Stimulated activated CD8-positive, alpha-beta memory T cell treated with anti-CD3 and anti-CD28 coated beads, Interleukin-7, amount 100 ng/mL, for 4 hours (primary cell): Measurements from ENCODE around the gene KCNG2.

Source experiments
- DNase-seq, 2 donors: peaks; one replicate each; pipeline ENCODE4 v3.0.0-alpha.2; 2020; ENCODE audit warnings: low read depth in 2 of 2

The KCNG2 gene

DNA sequence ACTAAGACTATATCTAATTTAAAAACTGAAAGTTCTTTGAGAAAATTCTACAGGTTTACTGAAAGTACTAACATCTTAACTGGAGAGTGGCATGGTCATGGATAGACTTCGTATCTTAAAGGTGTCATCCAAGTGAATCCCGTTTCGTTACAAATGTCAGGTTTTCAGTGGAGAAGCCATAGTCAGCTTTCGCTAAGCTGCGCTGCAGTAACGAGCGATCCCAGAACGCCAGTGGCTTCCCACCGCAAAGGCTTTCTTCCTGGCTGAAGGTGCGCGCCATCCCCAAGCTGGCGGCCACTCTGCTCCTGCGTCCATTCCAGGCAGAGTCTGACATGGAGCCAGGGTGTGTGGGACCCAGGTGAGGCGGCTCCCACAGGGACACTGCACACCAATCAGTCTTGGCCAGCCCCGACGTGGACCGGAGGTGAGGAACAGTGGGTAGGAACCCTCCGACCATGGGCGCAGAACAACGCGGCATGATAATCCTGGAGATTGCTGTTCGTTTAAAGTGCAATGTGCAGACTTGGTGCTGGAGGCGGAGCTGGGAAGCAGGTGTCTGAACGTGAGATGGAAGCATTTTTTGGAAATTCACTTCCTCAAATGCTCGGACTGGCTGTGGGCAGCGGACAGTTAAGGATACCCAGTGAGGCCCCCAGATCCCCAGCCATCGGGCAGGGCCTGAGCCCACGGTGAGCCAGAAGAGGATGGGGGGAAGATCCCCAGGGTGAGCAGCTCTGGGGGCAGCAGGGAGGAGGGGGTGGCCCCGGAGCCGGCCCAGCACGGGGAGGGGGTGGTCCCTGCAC is 27.8 kb upstream of the KCNG2 start:
- DNase-seq = no peak

DNA sequence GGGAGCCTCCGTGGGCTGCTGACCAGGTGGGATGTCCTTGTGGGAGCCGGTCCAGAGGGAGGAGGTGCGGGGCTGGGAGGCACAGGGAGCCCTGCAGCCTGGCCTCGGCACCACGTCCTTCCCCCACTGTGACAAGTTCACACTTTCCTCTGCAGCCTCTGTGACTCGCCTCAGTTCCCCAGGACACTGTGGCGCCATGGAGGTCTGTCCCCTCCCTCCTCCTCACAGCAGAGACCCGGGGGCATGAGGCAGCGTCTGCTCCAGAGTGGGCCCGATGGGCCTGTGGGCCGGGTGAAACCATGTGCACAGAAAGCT is 27.3 kb upstream of the KCNG2 start:
- no peak for DNase-seq

DNA sequence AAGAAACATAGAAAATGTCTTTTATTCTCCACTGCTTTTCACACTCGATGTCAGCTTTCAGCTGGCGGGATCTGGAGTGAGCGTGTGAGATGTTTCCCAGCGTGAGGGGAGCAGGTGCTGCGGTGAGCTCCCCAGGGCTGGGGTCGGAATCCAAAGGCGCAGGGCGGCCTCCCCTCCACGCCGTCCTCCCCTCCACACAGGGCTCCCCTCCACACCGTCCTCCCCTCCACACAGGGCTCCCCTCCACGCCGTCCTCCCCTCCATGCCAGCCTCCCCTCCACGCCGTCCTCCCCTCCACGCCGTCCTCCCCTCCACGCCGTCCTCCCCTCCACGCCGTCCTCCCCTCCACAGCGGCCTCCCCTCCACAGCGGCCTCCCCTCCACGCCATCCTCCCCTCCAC is 26.9 kb upstream of the KCNG2 start:
- DNase-seq = no peak

DNA sequence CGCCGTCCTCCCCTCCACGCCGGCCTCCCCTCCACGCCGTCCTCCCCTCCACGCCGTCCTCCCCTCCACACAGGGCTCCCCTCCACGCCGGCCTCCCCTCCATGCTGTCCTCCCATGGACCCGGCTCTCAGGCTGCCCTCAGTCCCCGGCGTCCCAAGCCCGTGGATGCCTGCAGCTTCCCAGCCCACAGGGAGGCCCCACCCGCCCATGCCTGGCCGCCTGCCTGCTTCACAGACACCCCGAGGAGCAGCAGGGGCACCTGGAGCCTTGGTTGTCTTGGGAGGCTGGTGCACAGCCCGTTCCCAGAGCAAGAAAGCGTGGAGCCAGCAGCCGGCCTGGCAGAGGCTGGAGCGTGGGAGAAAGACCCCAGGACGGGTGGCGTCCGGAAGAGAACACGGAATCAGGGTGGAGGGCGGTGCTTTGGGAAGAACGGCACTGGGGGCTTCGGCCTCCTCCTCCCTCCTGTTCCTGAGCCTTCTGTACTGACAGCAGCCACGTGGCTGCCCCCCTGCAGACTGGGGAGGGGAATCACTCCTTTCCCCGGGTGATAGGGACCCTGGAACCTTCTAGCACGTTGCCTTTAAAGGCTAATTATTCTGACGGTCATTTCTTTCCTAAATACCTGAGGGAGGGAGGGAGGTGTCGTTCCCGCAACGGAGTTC is 26.2 kb upstream of the KCNG2 start:
- DNase-seq = no peak

DNA sequence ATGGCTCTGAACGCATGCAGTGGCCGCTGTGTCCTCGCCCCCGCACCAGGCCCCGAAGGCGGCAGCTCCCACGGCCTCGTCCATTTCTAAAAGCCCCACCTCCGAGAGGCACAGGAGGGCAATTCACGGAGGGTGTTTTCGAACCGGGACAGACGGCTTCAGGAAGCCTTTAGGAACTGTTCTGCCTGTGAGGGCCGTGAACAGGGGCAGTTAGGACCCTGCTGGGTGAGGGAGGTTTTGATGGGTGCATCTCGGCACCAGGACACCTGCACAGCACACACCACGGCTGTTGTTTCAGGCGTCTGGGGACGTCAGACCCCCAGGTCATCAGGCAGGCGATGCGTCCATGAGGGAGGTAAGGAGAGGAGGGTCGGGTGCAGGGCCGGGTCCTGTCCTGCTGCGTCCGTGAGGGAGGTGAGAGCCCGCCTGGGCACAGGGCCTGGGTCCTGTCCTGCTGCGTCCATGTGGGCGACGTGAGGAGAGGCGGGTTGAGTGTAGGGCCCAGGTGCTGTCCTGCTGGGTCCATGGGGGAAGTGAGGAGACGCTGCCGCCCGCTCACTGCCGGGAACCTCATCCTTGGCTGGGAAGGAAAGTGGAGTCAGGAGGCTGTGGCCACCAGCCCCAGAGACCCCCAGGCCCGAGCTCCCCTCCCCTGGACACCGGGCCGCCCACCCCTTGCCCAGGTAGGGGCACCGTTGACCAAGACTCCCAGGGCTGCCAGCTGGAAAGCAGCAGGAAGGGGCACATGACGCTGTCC is 25.5 kb upstream of the KCNG2 start:
- DNase-seq = no peak

DNA sequence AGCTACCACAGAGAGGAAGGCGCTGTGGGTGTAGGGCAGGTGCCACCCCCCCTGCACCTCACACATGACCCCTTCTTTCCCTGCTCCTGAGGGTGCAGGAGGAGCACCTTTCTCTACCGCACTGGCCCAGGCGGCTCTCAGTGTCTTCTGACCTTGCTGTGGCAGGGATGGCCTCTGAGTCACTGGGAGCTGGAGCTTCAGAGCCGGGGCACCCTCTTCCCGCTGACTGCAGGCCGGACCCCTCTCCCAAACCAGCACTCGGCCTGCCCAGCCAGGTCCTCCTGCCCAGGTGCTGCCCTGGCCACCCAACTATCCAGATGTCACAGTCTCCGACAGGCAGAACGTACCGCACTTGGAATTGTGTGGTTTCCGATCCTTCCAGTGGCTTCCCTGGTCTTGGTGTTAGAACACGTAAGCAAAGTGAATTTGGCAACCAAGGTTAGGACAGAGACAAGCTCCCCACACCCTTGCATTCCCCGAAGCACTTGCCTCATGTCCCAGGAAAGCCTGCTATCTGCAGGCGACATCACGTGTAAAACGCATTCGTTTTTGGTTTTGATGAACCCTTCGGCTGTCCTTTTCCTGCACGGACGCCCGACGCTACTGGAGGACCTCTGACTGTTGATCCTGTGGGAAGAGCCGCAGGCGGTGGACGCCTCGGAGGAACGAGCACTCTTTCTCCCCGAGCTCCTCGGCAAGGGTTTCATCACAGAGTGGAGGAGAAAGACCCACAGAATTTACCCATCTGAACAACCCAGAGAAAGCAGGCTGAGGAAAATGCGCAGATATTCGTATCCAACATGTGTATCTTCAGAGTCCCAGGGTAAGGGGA is 24.7 kb upstream of the KCNG2 start:
- DNase-seq = no peak

DNA sequence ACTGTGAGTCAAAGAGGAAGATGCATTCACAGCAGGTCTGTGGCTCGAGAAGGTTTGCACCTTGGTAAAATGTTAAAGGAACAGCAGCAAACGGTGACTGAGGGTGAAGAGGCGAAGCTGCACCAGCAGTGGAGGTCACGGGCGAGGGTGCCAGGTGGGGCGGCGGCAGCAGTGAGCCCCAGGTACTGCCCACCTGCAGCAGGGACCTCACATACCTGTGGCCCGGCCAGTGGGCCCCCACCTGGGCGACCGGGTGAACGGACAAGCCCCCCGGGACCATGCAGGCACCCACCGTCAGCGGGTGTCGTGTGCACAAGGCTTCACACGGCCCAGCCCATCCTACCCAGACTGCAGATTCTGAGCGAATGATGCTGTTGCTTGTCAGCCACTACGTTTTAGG is 23.6 kb upstream of the KCNG2 start:
- DNase-seq = no peak

DNA sequence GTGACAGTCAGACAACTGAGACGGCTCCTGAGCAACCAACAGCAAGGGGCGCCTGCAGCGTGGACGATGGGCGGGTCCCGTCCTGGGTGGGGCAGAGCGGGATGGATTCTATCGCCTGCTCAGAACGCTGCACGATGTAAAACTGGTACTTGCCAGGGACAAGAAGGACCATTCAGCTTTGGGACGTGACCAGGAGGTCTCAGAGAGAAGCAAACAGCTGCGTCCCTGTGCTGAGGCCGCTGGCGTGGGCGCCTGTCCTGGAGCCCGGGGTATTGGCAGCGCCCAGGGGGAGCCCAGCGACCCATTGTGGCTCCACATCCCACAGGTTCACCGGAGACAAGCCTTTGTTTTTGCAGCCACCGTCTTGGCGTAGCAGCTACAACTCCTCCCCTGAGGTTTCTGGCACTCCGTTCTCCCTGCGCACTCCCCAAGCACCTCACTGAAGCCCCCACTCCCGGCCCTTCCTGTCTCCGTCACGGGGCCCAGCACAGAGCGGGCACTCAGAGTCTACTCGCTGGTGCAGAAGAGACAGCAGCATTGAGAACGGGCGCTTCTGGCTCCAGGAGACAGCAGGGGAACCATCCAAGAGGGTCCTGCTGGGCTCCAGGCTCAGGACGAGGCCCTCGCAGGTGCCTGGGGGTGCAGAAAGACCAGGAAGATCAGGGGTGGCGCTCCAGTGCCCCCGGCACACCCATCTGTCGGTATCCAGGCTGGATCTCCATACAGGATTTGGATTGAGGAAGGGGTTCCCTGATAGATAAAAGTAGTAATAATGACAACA is 22.1 kb upstream of the KCNG2 start:
- DNase-seq = no peak

DNA sequence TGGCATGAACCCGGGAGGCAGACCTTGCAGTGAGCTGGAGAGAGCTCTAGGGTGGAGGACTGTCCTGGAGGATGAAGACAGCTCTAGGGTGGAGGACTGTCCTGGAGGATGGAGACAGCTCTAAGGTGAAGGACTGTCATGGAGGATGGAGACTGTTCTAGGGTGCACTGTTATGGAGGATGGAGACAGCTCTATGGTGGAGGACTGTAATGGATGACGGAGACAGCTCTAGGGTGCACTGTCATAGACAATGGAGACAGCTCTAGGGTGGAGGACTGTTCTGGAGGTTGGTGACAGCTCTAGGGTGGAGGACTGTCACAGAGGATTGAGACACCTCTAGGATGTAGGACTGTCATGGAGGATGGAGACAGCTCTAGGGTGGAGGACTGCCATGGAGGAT is 21.1 kb upstream of the KCNG2 start:
- no peak for DNase-seq

DNA sequence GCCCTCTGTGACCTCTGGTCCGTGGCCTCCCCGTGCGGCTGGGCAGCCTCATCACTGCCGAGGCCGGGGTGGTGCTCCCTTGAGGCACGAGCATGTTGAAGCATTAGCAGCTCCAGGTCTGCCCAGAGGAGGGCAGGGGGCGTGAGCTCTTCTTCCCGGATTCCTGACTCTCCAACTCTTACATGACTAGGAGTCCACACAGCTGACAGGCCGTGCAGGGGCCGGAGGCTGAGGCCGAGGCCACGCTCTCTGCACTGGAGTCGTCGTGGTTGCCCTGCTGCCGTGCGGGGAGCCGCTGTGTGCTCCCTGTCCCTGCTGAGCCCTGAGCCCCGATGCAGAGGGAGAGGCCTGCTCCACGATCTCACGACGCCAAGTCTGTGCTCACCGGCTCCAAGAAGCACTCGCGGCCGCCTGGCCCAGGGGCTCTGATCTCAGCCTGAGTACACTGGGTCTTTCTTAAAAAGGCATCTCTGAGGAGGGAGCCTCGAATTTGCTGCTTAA is 19.4 kb upstream of the KCNG2 start:
- no peak for DNase-seq

DNA sequence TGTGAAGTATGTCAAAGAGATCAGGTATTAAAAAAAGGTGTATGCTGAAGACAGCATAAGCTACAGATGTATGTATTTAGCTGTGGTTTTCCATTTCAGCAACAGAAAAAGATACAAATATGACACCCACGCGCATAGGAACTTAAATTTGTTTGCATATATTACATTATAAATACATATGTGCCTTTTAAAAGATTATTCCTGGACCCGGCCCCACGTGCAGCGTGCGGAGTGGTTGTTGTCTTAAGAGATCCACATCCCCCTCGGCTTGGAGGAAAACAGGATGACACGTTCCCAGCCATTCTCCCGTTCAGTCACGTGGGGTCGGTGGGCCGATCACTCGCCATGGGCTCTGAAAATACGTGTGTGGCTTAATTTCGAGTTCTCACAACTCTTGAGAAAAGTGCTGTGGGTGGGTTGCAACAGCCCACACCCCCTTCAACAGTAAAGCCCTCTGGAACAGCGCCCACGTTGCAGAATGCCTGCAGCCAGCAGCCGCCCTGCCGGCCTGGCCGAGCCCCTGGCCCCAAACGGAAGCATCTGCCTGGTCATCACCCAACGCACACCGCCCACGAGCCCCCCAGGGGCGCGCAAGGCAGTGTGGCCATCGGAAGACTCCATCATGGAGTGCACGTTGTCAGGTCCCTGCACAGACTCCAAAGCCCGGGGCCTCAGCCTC is 18.6 kb upstream of the KCNG2 start:
- DNase-seq = no peak

DNA sequence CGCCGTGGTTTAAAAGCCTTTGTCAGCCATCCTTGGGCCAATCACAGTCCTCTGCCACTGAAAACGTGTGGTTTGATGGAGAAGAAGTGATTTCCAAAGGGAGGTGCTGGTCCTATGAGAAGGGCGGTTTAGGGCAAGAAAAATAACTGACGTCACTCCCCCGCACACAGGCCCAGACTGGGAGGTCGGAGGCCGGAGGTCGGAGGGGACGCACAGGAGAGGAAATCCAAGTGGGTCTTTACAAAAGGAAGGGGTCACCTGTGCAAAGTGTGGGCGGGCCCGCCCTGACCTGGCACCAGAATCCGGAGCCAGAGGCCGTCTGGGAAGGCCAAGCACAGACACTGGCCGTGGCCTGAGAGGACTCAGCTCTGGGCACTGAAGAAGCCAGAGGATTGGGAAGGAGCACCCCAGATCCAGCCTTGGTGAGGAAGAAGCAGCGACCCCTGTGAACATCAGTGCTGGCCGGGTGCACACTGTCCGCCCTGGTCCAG is 18.0 kb upstream of the KCNG2 start:
- DNase-seq = no peak

DNA sequence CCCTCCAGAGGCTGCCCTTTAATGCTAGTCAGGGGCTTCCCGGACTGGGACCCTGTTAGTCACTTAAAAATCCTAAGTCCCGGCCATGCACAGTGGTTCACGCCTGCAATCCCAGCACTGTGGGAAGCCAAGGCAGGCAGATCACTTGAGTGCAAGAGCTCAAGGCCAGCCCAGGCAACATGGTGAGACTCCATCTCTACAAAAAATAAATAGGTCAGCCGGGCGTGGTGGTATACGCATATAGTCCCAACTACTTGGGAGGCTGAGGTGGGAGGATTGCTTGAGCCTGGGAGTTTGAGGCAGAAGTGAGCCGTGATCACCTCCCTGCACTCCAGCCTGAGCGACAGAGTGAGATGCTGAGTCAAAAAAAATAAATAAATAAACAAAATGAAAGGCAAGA is 17.2 kb upstream of the KCNG2 start:
- no peak for DNase-seq

DNA sequence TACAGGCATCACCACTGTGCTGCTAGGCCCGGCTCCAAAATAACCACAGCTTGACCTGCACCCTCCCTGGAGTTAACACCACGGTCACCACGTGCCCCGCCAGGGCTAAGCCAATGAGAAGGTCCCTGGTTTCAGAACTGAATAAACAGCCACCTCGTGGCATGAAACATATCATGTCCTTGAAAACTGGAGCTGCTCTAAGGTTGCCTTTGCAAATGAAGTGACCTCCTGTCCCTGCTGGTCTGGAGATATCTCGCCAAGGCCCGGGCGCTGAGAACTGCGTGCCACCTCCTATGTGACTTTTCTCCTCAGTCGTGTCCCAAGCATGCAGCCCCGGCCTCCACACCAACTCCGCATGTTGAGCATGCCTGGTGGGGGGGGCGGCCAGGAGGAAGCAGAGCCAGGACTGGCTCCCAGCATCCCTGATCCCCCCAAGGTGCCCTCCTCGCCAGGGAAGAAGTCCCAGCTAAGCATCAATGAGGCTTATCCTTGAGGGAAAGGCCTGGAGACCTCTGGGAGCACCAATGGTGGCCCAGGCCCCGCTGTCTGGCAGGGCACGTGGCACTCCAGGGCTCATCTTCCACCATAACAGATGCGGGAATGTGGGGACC is 16.3 kb upstream of the KCNG2 start:
- no peak for DNase-seq

DNA sequence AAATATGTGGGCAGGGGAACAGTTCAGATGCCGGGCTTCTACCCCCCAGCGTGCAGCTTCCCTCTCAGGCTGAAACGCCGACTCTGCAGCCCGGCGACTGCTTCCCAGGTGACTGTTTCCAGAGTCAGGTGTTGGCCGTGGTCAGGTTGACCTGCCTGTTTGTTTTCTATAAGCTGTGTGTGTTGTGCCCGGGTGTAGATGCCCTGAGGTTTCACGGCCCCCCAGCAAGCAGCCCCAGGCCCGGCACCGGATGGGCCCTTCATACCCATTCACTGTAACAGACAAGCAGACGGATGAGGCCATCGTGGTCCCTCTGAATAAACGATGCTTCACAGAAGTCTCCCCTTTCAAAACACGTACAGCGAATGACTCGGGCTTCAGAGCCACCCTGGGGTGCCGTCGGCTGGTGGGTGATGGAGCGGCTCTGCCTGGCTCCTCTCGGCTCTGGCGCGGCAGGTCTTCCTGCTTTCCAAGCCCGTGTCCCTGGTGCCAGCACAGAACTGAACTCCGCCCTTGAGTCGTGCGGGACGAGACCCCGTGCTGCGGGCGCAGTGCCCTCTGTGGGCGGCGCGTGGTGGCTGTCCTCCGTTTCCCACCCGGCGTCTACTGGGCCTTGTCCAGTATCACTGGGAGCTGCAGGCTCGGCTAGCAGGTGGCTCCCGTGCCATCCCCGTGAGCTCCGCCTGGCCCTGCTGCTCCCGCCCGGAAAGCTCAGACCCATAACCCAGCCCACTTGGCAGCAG is 15.0 kb upstream of the KCNG2 start:
- DNase-seq = no peak

DNA sequence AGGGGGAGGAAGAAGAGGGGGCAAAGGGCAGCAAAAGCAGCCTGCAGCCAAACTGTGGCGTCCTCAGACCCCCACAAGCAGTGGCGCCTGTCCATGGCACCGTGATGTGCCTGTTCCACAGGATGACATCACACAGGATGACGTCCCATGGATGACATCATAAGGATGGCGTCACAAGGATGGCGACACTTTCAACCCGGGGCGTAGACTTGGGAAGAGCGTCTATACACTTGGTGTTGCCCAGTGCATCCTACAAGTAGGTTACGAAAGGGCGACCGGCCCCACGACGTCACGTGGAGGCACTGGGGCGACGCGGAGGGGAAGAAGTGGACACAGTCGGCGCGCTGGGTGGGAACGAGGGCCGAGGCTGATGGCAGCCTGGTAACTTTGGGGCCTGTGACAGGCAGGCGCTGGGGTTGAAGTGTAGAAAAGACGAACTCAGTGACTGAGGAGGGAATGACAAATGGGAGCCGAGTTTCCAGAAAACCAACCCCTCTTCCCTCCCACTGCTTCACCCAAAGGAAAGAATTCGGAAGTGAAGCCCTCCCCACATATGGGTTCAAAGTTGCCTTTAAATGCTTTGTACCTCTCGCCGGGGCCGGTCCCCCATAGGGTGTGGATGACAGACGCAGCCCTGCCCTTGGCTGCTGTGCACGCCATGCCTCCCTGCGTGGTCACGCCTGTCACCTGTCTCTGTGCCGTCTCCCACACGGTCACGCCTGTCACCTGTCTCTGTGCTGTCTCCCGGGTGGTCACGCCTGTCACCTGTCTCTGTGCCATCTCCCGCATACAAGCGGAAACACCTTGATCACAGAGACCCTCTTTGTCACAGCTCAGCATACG is 13.4 kb upstream of the KCNG2 start:
- DNase-seq = no peak

DNA sequence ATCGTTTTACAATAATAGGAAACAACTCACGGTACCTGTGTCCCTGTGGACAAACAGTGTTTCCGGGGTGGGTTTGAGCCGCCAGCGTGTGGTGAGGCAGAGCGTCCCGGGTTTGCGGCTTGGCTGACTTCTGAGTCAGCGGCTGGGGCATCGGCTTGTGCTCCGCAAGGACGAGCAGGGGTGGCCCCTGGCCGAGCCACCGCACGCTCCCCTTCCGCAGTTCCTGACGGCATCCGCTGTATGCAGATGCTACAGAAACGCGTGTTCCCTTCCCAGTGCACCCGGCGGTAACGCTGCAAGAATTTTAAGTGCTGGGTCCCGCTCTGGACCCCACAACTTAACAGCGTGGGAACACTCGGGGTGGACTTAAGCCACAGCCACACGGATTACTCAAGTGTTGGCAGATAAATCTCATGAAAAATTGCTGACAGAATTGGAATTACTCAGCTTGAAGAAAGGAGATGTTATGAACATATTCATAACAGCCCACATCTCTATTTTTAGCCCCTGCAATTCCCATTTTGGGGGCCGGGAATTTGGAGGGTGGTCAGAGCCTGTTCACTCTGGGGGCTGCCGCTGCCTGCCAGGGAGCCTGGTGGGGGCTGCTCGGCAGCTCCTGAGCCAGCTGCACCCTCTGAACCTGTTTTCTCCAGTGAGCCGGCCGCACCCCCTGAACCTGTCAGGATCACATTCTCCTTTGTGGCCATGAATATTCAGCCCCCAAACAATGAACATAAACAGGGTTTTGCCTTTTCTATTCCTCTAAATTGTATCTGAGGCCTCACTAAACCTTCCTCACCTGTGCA is 12.6 kb upstream of the KCNG2 start:
- no peak for DNase-seq
